GM18520 (cell line): ENCODE data around the gene MED8.

Source experiments
- ATAC-seq: cut with Tn5 transposase; IDR thresholded peaks from one replicate; pipeline ENCODE4 v1.9.1; 2021; ENCODE audit not compliant: unreplicated experiment

Gene MED8

DNA sequence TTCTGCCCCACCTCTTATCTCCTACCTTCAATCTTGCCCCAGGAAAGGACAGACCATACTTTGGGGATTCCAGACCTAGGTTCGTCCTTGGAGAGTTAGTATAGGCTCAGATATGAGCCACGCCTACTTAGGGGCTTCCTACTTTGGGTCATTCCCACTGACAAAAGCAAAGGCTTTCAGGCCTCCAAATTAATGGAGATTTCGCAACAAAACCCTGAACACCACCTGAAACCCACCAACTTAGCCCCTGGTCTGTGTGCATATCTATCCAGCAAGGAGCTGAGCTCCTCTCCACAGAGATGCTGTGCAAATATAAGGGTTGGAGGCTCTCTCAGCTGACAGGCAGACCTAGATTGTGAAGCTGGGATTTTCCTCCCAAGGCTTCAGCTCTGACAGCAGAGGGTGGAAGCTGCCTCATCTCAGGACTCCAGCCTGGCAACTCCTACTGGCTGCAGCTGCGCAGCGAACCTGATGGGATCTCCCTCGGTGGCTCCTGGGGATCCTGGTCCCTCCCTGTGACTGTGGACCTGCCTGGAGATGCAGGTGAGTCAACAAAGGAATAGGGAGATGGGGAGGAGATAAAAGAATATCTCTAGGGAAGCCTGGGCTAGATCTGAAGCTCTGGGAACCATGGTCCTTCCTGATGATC, 49.9 kb downstream of the MED8 start:
- ATAC-seq: no peak

DNA sequence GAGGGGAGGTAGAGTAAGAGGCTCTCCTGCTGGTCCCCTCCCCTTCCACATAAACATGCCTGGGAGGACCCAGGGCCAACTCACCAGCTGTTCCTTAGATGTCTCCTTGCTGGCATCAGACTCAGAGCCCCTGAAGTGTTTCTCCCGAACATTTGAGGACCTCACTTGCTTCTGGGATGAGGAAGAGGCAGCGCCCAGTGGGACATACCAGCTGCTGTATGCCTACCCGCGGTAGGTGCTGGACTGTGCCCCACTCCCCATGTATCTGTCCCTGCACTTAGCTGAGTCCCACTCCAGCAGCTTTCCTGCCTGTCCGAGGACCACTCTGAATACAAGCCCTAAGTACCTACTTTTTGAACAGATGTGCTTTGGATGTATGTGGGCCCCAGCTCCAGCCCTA, 51.6 kb downstream of the MED8 start:
- no peak for ATAC-seq

DNA sequence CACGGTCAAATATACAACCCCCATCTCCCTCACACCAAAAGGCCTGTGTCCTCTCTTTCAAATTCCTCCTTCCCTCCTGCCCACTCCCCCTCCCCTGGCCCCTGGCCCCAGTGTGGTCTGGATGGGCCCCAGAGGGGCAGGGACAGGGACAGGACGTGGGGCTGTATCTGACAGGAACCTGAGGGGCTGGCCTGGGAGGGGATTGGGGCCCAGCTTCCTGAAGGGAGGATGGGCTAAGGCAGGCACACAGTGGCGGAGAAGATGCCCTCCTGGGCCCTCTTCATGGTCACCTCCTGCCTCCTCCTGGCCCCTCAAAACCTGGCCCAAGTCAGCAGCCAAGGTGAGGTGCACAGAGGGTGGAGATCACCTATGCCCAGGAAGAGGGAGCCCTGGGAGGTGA, 52.0 kb downstream of the MED8 start, which contains the start of gene MPL:
Gene MPL, plus strand, starts transcription at position 231 of the 400 bp plus-strand sequence. Its CDS starts 31 bp downstream, at position 262.
- no peak for ATAC-seq

DNA sequence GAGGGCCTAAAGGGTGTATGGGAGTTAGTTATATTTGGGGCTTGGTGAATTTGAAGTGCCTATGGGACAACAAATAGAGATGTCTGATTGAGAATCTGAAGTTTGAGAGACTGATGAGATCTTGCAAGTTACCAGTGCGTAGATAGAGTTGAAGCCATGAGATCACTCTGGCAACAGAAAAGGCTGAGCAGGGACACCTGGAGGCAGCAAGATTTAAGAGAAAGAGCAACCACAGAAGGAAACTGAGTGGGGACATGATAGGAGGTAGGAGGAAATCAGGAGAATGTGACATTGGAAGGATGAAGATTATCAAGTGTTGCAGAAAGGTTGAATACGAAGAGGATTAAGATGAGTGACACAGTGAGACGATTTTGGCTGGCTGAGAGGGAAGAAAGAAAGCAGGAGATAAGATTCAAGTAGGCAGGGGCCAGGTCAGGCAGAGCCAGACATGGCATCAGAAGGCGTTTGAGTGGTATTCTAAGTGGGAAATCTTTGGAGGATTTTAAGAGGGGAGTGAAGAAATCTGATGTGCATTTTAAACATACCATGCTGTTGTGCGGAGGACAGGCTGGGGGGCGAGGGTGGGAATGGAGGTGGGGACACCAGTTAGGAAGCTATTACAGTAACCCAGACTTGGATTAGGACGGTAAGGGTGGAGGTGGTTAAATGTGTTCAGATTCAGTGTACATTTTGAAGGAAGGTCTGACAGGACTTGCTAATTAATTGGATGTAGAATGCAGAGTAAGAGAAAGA, 55.0 kb downstream of the MED8 start:
- no peak for ATAC-seq
